ENCODE data around the gene DCLK1.

- TF ChIP-seq EZH2phosphoT487 (IDR thresholded peaks at IDR 0.05; ENCODE audit: low read depth, severe bottlenecking, unreplicated experiment) (no peak), CTCF (IDR thresholded peaks at IDR 0.05; ENCODE audit: poor library complexity) (no peak)
Measured at GRCh38 chr13:36134632-36135031, 3.5 kb upstream of the DCLK1 start.

All from hepatocyte (in vitro differentiated cells).